Left kidney (tissue), 2 donors: Measurements from ENCODE around the gene BTBD9. TPM values are rescaled to one million over a fixed set of nuclear protein-coding genes. Genes with fewer than 3 reads are reported as not detected.
A peak's percentile ranks its signal among the peaks of the same experiment; 100 is the strongest.

Source experiments
- DNase-seq: peaks from one replicate; pipeline ENCODE4 v3.0.0-alpha.2; 2013
- polyA plus RNA-seq: library from polyadenylated mRNA; unstranded; fragments of 120-200 nt; gene quantifications from one replicate; pipeline ENCODE4 v1.2.1, GENCODE V29; 2013; ENCODE audit not compliant: insufficient read length

BTBD9 gene
- polyA plus RNA-seq, 1 donor, result 14.5 TPM

DNA sequence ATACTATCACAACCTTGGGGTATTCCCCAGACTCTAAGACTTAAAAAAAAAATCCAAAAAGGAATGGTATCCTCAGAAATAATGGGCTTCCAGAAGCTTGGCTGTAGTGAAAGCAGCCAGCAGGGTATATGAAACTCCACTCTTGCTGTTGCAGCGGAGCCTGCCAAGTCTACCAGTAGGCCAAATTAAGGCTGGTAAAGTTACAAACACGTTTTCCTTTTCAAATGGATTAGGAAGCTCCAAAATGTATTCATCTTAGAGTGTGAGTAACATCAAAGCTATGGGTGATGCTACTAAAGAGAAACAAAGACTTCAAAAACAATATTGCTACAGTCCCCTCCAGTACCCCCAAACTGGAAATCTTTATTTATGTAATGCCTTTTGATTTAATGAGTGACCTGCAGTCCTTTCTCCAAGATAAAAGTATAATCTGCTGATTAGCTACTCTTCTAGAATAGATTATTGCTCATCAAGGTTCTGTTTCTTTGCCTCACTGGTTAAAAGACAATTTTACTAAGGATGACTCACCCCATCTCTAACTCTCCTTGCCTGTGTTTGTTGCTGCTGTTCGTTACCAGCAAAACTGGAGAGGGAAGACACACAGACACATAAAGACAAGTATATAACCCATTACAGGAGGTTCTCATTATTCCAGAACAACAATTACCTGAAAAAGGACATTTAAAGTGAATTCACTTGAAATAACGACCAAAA, 84.9 kb downstream of the BTBD9 start:
- no peak for DNase-seq

- DNase-seq, result no peak
Observed at GRCh38 chr6:38554014-38554413, 85.7 kb downstream of the BTBD9 start.

DNA sequence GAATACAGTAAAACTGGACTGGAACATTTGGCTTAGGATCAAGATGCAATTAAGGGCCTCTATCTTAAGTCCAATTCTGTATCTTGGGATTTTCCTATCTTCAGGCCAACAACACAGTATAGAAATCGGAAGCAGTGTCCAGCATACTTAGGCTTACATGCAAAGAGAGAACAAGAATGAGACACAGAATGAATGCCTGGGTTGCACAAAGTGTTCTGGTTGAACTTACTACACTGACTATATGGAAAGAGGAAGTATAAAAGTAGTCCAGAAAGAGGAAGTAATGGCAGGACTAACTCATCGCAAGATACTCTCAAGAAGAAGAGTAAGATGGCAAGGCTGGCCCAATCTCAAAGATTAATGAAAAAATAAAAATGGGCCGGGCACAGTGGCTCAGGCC, 87.6 kb downstream of the BTBD9 start:
- no peak for DNase-seq

- DNase-seq, result no peak
Observed at GRCh38 chr6:38549795-38550194, 89.9 kb downstream of the BTBD9 start.

DNA sequence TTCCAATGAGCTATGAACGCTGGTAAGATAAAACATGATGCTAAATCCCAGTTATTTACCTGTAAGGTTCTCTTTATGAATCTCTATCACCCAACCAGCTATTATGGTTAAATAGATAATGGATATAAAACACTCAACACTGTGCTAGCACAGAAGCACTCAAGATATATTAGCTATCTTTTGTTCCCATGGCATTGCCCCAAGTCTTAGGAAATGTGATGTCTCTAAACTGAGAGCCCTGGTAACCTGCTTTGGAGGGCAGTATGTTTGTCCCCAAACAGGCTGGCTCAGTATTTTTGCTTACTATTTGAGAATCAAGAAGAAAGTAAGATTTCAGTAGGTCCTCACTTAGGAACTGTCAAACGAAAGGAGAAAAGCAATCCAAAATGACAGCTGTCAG, 90.5 kb downstream of the BTBD9 start:
- no peak for DNase-seq

- no peak for DNase-seq
Observed at GRCh38 chr6:38543022-38543421, 96.7 kb downstream of the BTBD9 start.

DNA sequence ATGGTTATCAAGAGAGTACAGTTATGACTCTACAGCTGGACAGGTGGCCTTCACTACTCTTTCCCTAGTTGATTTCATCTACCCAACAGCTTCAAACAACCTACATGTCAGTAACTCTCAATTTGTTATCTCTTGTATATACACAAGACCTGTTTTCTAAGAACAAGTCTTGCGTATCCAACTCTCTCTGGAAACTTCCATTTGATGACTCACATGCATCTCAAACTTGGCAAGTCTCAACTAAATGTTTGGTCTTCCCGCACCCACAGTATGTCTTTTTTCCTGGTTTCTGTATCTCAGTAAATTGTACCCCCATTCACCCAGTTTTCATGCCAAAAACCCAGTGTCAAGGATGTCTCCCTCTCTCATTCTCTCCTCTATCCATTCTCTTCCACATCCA, 97.7 kb downstream of the BTBD9 start:
- no peak for DNase-seq

DNA sequence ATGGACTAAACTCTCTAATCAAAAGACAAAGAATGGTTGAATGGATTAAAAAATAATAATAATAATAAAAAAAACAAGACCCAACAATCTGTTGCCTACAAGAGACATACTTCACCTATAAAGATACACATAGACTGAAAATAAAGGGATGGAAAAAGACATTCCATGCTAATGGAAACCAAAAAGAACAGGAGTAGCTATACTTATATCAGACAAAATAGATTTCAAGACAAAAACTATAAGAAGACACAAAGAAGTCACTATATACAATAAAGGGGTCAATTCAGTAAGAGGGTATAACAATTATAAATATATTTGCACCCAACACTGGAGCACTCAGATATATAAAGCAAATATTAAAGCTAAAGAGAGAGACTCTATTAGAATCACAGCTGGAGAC, 106.7 kb downstream of the BTBD9 start:
- no peak for DNase-seq

DNA sequence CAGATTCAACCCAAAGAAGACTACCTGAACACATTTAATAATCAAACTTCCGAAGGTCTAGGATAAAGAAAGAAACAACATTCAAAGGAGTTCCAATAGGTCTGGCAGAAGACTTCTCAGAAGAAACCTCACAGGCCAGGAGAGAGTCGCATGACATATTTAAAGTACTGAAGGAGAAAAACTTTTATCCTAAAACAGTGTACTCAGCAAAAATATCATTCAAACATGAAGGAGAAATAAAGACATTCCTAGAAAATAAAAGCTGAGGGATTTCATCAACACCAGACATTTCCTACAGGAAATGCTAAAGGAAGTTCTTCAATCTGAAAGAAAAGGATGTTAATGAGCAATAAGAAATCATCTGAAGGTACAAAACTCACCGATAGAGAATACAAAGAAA, 108.6 kb downstream of the BTBD9 start:
- no peak for DNase-seq

DNA sequence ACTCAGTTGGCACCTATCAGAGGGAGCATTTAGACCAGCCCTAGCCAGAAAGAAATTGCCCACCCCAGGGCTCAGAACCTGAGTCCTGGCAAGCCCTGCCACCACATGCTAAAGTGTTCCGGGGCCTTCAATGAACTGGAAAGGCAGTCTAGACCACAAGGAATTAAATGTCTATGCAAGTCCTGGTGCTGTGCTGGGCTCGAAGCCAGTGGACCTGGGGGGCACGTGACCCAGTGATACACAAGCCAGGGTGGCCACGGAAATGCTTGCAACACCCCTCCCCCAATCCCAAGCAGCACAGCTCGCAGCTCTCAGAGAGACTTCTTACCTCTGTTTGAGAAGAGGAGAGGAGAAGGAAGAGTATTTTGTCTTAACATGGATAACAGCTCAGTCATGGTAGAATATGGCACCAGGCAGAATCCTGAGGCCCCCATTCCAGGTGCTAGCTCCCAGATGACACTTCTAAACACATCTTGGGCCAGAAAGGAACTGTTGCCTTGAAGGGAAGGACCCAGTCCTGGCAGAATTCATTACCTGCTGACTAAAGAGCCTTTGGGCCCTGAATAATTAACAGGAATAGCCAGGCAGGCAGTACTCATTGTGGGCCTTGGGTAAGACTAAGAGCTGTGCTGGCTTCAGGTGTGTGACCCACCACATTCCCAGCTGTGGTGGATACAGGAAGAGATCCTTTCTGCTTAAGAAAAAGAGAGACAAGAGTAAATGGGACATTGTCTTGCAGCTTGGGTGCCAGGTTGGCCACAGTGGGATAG, 111.3 kb downstream of the BTBD9 start:
- no peak for DNase-seq

GRCh38 chr6:38527371-38527770, 112.4 kb downstream of the BTBD9 start:
- no peak for DNase-seq

DNA sequence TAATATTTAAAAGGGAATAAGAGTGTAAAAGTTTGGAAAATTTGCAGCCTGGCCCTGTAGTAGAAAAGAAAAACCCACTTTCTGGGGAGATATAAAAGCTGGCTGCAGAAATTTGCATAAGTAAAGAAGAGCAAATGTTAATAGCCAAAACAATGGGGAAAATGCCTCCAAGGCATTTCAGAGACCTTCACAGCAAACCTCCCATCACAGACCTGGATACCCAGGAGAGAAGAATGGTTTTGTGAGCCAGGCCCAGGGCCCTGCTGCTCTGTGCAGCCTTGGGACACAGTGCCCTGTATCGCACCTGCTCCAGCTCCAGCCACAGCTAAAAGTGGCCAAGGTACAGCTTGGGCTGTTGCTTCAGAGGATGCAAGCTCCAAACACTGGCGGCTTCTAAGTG, 113.8 kb downstream of the BTBD9 start:
- DNase-seq, result no peak

GRCh38 chr6:38524436-38525145, 115.1 kb downstream of the BTBD9 start:
- DNase-seq, result no peak

DNA sequence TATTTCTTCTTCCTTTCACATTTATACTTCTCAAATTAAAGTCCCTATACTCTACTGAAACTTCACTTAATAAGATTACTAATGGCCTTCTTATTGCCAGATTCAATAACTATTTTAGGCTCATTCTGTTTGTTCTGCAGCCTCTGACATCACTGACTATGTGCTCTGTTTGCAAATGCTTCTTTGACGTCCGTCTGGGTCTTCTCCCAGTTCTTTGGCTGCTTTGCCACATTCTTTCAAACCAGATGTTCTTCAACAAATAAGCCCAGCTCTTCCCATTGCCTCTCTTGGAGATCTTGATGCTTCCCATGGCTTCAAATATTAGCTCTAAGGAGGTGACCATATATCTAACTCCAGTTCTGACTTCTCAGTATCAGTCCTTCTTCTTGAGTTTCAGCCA, 117.4 kb downstream of the BTBD9 start:
- DNase-seq, result peak; percentile 26

- no peak for DNase-seq
Observed at GRCh38 chr6:38518511-38519304, 121.0 kb downstream of the BTBD9 start.

DNA sequence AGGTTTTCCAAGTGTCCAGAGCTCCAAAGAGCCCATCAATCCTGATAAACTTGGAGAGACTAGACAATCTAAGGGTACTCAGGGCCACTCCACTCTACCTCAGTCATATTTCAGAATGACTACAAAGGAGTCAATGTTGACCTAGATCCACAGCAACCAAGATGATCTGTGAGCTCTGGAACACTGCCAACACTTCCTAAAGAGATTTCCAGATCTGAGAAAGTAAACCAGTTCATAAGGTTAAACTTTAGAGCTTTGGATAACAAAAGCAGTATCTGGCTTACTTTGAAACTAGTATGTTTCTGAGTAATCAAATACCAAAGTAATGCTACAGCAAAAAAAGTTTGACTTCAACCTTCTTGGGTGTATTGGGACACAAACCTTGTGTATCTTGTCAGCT, 122.7 kb downstream of the BTBD9 start:
- DNase-seq, result peak; percentile 33

DNA sequence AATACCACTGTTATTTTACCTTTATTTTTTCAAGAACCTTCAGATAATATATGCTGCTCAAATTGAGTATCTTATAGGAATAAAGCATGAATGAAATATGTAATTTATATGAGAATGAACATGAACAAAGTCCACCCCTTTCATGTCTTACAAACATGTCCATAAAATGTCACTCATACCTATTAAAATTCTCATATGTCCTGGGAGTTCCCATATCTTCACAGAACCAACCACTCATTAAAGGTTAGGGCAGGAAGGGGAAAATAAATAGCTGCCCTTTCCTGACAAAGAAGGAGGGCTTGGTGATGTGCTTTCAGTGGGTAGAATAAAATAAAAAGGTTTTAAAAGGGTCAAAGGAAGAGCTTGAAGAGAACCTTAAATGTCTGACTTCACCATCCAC, 125.3 kb downstream of the BTBD9 start:
- no peak for DNase-seq

DNA sequence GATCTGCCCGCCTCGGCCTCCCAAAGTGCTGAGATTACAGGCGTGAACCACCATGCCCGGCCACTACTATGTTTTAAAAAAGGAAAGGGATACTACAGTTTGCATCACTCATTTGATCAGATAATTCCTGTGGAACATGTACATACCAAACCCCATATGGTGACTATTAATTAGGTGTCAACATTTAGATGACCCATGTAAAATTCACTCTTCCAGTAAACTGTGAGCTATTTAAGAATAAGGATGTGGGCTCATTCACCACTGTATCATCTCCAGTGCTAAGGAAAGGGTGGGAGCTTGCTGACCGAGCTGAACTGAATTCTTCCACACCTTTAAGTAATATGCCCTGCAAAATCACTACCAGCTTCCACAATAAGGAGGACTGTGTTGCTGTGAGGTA, 127.5 kb downstream of the BTBD9 start:
- no peak for DNase-seq

GRCh38 chr6:38510205-38510604, 129.5 kb downstream of the BTBD9 start:
- no peak for DNase-seq

DNA sequence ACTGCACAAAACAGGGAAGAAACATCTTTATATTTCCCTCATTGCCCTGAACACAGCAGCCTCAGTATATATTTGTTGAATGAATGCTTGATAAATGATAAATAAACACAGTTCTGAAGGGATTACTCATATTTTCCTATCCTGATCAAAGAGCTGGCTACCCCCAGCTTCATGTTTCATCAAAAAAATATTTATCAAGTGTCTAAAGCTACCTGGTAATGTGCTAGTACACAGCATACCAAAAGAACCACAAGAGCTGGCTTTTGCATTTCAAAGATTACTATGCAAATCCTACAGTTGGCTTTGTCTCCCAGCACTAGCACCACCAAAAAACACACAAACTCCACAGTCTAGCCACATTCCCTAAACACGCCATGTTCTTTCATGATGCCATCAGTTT, 130.0 kb downstream of the BTBD9 start:
- DNase-seq, result no peak

GRCh38 chr6:38508894-38509293, 130.8 kb downstream of the BTBD9 start:
- peak; percentile 29 for DNase-seq

DNA sequence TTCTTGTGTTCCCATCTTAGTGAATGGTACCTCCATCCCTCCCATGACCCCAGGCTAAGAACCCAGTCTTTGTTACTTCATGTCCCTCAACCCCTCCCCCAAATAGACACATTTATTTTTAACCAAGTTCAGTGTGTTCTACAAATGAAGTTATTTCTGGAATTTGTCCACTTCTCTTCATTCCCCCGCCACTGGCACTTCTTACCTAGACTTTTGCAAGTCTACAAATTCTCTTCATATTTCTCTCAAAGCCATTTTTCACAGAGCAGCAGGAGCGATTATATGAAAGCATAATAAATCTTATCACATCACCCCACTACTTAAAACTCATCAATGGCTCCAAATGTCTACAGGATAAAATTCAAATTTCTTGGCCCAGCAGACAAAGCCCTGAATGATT, 131.4 kb downstream of the BTBD9 start:
- DNase-seq, result no peak
